HCT116 (cell line): ENCODE measurements around the gene XYLT1.

Experiments
- CBX3 ChIP-seq: IDR thresholded peaks from 2 replicates; pipeline ENCODE4 v1.6.1; 2012; ENCODE audit warnings: low read depth
- ELF1 ChIP-seq: IDR thresholded peaks from 2 replicates; pipeline ENCODE4 v1.6.1; 2012; ENCODE audit warnings: low read depth, borderline replicate concordance
- EZH2 ChIP-seq: fragments of 200-600 bp; sonication (generic); IDR thresholded peaks from 2 replicates; pipeline ENCODE4 v1.6.1; 2017; ENCODE audit warnings: antibody characterized with exemption, mixed run types
- JUND ChIP-seq: IDR thresholded peaks from 2 replicates; pipeline ENCODE4 v1.6.1; 2012
- POLR2A ChIP-seq: IDR thresholded peaks from 2 replicates; pipeline ENCODE4 v1.7.0; 2011; ENCODE audit warnings: borderline replicate concordance; ENCODE audit not compliant: insufficient read depth, insufficient read length; ENCODE audit errors: extremely low read depth
- POLR2AphosphoS5 ChIP-seq: IDR thresholded peaks from 2 replicates; pipeline ENCODE4 v1.6.1; 2011; ENCODE audit warnings: mild to moderate bottlenecking, low read depth, low read length, moderate library complexity
- RAD21 ChIP-seq: IDR thresholded peaks from 2 replicates; pipeline ENCODE4 v1.6.1; 2012; ENCODE audit warnings: low read depth, mild to moderate bottlenecking
- SIN3A ChIP-seq: IDR thresholded peaks from 2 replicates; pipeline ENCODE4 v1.6.1; 2012; ENCODE audit warnings: low read depth
- YY1 ChIP-seq: IDR thresholded peaks from 2 replicates; pipeline ENCODE4 v1.6.1; 2011; ENCODE audit warnings: low read length, low read depth, moderate library complexity, mild to moderate bottlenecking; ENCODE audit not compliant: insufficient replicate concordance; ENCODE audit errors: extremely low read depth
- ZFX ChIP-seq: fragments of 450-650 bp; IDR thresholded peaks from 2 replicates; pipeline ENCODE4 v1.6.1; 2017
- TF ChIP-seq, protein P1 (sequence below), 3 experiments: fragments of 200-600 bp in 1 of 3; sonication (generic) in 1 of 3; IDR thresholded peaks in 2 of 3; conservative IDR thresholded peaks in 1 of 3; 2 replicates each; pipeline ENCODE4 v1.5.1; 2012 to 2017; ENCODE audit warnings: low read depth in 2 of 3, low read length in 2 of 3, antibody characterized with exemption in 1 of 3, borderline replicate concordance in 1 of 3, control low read depth in 1 of 3, mild to moderate bottlenecking in 1 of 3, mixed read lengths in 1 of 3, mixed run types in 1 of 3, moderate library complexity in 1 of 3; ENCODE audit not compliant: insufficient read depth in 1 of 3
- TF ChIP-seq, protein P2 (sequence below): IDR thresholded peaks from 2 replicates; pipeline ENCODE4 v1.6.1; 2012
- TF ChIP-seq, protein P3 (sequence below): IDR thresholded peaks from 2 replicates; pipeline ENCODE4 v1.6.1; 2012; ENCODE audit warnings: low read depth

DNA sequence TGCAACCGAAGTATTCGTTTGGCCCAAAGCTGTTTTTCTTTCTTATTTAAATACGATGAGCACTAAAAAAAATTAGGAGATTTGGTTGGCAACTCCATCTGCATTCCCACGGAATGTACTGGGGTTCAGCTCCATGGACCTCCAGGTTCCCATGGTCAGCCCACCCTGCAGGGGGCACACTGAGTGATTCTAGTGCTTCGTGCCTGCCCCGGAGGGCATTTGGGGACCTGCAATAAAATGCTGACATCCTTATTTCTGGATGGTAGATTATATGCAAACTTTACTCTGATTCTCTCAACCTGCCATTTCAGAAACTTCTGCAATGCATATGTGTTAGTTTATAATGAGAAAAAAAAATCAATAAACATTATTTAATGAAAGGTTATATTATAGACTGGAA is 339.4 kb downstream of the XYLT1 start:
- TF ChIP-seq POLR2A = no peak
- TF ChIP-seq, protein P1, sequence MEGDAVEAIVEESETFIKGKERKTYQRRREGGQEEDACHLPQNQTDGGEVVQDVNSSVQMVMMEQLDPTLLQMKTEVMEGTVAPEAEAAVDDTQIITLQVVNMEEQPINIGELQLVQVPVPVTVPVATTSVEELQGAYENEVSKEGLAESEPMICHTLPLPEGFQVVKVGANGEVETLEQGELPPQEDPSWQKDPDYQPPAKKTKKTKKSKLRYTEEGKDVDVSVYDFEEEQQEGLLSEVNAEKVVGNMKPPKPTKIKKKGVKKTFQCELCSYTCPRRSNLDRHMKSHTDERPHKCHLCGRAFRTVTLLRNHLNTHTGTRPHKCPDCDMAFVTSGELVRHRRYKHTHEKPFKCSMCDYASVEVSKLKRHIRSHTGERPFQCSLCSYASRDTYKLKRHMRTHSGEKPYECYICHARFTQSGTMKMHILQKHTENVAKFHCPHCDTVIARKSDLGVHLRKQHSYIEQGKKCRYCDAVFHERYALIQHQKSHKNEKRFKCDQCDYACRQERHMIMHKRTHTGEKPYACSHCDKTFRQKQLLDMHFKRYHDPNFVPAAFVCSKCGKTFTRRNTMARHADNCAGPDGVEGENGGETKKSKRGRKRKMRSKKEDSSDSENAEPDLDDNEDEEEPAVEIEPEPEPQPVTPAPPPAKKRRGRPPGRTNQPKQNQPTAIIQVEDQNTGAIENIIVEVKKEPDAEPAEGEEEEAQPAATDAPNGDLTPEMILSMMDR (IDR thresholded peaks at IDR 0.05 in 2 of 3, conservative IDR thresholded peaks at IDR 0.05 in 1 of 3; ENCODE audit: borderline replicate concordance in 1 of 3, insufficient read depth in 1 of 3, low read depth in 2 of 3, low read length in 2 of 3) = no peak
- no peak for TF ChIP-seq SIN3A
- no peak for TF ChIP-seq JUND
- TF ChIP-seq RAD21 = no peak
- no peak for TF ChIP-seq POLR2AphosphoS5
- TF ChIP-seq, protein P2, sequence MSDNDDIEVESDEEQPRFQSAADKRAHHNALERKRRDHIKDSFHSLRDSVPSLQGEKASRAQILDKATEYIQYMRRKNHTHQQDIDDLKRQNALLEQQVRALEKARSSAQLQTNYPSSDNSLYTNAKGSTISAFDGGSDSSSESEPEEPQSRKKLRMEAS = no peak
- TF ChIP-seq ZFX = no peak
- TF ChIP-seq ELF1 = no peak
- TF ChIP-seq, protein P3, sequence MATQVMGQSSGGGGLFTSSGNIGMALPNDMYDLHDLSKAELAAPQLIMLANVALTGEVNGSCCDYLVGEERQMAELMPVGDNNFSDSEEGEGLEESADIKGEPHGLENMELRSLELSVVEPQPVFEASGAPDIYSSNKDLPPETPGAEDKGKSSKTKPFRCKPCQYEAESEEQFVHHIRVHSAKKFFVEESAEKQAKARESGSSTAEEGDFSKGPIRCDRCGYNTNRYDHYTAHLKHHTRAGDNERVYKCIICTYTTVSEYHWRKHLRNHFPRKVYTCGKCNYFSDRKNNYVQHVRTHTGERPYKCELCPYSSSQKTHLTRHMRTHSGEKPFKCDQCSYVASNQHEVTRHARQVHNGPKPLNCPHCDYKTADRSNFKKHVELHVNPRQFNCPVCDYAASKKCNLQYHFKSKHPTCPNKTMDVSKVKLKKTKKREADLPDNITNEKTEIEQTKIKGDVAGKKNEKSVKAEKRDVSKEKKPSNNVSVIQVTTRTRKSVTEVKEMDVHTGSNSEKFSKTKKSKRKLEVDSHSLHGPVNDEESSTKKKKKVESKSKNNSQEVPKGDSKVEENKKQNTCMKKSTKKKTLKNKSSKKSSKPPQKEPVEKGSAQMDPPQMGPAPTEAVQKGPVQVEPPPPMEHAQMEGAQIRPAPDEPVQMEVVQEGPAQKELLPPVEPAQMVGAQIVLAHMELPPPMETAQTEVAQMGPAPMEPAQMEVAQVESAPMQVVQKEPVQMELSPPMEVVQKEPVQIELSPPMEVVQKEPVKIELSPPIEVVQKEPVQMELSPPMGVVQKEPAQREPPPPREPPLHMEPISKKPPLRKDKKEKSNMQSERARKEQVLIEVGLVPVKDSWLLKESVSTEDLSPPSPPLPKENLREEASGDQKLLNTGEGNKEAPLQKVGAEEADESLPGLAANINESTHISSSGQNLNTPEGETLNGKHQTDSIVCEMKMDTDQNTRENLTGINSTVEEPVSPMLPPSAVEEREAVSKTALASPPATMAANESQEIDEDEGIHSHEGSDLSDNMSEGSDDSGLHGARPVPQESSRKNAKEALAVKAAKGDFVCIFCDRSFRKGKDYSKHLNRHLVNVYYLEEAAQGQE = no peak
- no peak for TF ChIP-seq CBX3
- no peak for TF ChIP-seq YY1
- TF ChIP-seq EZH2 = no peak
